Limb (tissue), 2 donors: ENCODE measurements around the gene SLC9A5.
A peak's percentile ranks its signal among the peaks of the same experiment; 100 is the strongest.

Source experiments
- DNase-seq, 2 donors: peaks; one replicate each; pipeline ENCODE4 v3.0.0-alpha.2; 2016; ENCODE audit errors: extremely low spot score in 2 of 2

SLC9A5 gene

DNA sequence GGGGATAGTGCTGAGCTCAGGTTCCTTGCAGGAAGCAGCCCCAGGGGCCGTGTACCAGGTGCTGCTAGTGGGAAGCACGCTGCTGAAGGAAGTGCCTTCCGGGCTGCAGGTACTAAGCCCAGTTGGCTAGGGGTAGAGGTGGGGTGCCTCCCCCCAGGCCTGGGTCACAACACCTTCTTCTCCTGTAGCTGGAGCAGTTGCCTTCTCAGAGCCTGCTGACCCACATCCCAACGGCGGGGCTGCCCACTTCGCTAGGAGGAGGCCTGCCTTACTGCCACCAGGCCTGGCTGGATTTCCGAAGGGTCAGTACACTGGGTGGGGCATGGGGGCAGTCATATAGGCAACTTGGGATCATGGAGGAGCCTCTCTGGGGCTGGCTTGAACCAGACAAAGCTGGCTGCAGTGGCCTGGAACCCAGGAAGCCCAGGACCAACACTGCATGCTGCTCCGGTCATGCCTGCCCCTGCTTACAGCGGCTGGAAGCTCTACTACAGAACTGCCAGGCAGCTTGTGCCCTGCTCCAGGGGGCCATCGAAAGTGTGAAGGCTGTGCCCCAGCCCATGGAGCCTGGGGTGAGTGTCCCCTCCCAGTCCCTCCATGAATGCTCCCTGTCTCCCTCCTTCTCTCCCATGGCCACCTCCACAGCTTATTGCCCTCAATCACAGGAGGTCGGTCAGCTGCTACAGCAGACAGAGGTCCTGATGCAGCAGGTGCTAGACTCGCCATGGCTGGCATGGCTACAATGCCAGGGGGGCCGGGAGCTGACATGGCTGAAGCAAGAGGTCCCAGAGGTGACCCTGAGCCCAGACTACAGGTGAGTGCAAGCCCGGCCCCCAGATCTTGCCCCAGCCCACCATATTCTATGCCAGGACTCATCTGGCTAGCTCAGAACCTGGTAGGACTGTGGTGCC is 33.0 kb downstream of the SLC9A5 start:
- no peak for DNase-seq

DNA sequence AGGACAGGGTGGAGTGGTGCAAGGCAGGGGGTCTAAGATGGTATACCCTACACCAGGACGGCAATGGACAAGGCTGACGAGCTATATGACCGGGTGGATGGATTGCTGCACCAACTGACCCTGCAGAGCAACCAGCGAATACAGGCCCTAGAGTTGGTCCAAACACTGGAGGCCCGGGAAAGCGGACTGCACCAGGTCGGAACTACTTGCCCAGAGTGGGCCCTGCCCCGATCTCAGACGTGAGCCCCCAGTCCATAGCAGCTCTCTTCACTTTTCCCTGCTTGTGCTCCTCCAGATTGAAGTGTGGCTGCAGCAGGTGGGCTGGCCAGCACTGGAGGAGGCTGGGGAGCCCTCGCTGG is 33.6 kb downstream of the SLC9A5 start:
- no peak for DNase-seq

DNA sequence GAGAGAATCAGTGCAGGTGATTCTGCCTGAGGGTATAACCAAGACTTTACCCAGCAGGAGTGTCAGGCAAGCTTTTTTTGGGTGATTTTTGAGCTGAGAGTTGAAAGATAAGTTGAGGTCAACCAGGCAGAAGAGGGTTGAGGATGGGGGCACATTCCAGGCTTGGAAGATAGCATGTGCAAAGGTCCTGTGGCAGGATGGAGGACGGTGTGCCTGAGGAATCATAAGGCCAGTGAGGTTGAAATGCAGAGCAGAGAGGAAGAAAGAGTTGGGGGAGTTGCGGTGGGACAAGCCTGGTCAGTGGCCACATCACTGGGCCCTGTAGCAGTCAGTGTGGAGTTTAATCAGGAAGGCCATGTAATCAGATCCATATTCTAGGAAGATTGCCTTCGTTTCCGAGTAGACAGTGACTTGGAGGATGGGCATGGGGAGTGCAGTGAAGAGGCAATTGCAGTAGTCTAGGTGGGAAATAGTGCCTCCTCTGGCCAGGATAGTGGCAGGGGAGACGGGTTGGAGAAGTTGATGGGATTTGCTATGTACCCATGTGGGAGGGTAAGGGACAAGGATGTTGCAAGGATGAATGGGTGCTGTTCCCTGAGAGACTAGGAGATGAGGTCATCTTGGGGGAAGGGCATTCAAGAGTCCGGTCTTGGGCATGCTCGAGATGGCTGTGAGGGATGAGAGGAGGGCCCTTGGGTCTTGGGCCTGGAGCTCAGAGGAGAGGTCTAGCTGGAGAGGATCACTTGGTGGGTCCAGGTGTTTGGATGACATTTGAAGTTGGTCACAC is 34.5 kb downstream of the SLC9A5 start:
- no peak for DNase-seq

DNA sequence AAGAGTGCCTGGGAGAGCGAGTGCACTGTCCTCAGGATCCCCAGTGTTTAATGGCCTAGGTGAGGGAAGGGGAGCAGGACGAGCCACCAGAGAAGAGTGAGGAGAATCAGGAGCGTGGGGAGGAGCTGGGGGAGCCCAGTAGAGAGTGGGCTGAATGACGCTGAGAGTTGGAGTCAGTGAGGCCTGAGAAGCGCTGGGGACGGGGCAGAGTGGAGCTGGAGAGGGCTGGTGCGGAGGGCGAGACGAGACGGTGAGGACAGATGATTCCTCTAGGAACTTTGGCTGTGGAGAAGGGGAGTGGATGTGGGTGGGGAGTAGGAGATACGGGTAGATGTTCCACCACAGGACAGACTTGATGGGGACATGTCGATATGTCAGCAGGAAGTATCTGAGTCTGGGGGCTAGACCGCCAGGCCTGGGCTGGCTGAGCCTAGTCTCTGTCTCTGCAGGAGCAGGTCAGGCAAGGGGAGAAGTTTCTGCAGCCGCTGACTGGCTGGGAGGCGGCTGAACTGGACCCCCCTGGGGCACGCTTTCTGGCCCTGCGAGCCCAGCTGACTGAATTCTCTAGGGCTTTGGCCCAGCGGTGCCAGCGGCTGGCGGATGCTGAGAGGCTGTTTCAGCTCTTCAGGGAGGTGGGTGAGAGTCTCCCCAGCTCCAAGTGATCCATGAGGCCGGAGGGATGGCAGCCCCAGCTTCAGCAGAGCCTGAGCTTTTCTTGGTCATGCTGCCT is 35.2 kb downstream of the SLC9A5 start:
- no peak for DNase-seq

DNA sequence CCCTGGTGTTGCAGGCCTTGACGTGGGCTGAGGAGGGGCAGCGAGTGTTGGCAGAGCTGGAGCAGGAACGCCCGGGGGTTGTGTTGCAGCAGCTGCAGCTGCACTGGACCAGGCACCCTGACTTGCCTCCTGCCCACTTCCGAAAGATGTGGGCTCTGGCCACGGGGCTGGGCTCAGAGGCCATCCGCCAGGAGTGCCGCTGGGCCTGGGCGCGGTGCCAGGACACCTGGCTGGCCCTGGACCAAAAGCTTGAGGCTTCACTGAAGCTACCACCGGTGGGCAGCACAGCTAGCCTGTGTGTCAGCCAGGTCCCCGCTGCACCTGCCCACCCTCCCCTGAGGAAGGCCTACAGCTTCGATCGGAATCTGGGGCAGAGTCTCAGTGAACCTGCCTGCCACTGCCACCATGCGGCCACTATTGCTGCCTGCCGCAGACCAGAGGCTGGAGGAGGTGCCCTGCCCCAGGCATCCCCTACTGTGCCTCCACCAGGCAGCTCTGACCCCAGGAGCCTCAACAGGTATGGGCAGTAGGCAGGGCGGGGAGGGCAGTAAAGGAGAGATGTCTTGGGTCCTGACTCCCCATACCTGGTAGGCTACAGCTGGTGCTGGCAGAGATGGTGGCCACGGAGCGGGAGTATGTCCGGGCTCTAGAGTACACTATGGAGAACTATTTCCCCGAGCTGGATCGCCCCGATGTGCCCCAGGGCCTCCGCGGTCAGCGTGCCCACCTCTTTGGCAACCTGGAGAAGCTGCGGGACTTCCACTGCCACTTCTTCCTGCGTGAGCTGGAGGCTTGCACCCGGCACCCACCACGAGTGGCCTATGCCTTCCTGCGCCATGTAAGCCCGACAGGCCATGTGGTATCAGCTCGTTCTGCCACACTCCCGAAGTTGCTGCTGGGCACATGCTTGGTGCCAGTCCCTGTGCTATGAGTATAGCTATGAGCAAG is 36.2 kb downstream of the SLC9A5 start:
- DNase-seq: peak in 1 of 2 donors; percentile 48

DNA sequence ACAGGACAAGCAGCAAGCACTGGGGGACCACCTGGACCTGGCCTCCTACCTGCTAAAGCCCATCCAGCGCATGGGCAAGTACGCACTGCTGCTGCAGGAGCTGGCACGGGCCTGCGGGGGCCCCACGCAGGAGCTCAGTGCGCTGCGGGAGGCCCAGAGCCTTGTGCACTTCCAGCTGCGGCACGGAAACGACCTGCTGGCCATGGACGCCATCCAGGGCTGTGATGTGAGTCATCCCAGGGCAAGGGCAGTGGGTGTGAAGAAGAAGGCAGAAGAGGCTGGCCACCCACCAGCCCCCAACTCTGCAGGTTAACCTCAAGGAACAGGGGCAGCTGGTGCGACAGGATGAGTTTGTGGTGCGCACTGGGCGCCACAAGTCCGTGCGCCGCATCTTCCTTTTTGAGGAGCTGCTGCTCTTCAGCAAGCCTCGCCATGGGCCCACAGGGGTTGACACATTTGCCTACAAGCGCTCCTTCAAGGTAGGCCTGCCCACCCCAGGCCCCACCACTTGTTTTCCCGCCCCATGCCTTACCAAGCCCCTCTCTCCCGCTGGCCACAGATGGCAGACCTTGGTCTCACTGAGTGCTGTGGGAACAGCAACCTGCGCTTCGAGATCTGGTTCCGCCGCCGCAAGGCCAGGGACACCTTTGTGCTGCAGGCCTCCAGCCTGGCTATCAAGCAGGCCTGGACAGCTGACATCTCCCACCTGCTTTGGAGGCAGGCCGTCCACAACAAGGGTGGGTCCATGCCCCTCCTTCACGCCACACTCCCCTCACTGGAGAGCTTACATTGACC is 37.9 kb downstream of the SLC9A5 start:
- no peak for DNase-seq

DNA sequence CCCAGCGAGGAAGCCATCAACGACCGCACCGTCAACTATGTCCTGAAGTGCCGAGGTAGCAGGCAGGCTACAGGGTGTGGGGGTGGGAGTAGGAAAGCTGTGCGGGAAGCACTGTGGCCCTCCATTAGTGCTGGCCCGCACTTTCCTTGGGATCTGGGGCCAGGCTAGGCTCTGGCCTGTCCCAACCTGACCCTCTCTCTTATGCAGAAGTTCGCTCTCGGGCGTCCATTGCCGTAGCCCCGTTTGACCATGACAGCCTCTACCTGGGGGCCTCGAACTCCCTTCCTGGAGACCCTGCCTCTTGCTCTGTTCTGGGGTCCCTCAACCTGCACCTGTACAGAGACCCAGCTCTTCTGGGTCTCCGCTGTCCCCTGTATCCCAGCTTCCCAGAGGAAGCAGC is 39.2 kb downstream of the SLC9A5 start:
- DNase-seq: no peak

DNA sequence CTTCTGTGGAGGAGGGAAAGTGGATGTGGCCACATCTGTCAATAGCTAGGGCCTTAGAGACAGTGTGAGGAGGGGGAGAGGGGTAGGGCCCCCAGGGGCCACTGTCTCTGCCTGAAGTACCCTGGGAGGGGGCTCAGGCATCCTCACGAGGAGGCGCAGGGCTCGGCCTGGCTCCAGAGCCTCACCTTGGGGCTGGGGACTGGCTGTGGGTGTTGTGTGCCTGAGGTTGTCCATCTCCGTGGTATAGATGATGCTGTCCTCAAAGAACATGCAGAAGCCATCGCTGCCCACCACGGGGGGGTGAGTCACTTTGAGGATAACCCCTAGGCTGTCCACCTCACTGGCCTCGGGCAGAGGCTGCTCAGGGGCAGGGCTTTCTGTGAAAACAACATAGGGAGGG is 42.7 kb downstream of the SLC9A5 start:
- no peak for DNase-seq

DNA sequence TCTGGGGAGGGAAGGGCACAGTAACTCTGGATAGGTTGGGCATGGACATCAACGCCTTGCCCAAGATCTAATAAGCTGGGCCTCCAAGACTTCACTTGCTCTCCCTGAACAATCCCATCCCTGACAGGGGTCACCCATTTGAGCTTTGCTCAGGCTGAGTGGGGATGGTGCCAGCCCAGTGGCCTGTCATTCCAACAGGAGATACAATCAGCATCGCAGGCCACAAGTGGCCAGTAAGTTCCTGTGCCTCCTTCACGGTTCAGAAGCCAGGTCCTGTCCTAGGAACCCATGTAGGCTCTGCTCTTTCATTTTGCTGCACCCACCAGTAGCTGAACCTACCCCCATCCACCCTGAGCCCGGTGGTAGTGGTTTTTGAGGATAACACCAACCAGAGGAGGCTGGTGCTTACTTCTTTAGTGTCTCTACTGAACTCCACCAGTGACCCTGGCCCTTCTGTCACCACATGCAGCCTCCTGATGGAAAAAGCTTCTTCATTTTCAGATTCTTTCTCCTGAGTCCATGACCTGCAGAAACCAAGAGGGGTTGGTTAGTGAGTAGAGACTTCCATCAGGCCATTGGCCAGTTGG is 45.5 kb downstream of the SLC9A5 start:
- DNase-seq: no peak

DNA sequence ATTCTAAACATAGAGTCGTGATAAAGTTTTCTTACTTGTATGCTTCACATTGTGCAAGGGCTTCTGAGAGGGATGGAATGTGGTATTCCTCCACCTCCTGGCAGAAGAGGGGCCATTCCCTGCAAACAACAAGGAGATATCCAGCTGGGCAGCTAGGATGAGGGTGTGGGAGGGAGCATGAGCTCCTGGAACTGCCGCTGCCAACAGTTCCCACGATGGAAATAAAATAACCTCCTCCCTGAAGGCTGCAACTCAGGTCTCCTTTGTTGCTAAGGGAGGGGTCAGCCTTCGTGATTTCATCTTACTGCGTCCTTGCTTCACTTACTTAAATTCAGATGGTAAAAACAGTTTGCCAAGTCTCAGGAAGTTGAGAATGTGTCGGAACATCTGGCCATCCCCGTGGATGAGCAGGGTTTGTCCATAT is 46.2 kb downstream of the SLC9A5 start:
- no peak for DNase-seq

DNA sequence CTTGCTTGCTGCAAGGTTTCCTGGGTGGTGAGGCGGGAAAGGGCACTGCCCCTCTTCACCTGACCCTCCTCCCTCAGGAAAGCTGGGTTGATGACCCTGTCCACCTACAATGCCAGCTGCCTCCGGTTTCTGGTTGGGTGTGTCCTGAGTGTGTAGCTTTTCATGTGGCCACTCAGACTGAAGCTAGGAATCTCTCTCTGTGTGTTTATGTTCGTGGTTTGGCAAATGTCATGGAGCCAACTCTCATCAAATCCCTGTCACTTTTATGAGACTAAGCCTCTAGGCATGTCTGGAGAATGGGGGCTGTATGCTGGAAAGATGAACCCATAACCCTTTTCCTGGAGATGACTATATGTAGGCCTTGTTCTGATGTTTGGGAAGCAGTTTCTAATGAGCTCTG is 47.6 kb downstream of the SLC9A5 start:
- DNase-seq: no peak

DNA sequence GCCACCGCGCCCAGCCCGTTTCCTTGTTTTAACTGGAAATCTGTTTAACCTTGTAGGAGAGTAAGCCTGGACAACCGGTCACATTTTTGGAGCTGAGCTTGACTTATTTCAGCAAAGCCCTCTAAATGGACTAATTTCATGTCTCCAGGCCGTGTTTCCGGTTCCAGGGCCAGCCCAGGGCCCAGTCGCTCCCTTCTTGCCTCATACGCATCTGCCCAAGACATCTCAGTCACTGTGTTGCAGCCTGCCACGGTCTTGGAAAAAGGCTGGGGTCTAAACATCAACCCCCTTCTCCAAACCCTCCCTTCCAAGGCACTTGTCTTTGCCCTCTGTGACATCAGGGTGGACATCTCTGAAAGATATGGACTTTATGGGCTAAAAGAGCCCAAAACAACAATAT is 49.5 kb downstream of the SLC9A5 start:
- DNase-seq: no peak

DNA sequence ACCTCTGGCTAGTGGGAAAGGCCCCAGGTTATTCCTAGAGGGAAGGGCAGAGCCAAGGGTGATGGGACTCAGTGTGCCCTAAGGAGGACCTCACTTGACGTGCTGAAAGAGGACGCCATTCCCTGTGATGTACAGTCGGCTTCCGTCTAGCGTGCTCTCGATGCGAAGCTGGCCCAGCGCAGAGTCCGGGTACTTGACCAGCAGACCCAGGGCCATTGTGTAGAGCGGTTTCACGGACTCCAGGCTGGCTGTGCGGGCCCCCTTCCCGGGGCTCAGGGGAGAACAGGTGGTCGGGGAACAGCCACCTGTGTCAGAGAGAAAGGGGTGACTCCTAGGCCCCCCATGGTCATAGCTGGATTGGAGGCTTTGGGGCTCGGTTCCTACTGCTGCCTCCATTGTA is 50.5 kb downstream of the SLC9A5 start:
- DNase-seq: no peak

DNA sequence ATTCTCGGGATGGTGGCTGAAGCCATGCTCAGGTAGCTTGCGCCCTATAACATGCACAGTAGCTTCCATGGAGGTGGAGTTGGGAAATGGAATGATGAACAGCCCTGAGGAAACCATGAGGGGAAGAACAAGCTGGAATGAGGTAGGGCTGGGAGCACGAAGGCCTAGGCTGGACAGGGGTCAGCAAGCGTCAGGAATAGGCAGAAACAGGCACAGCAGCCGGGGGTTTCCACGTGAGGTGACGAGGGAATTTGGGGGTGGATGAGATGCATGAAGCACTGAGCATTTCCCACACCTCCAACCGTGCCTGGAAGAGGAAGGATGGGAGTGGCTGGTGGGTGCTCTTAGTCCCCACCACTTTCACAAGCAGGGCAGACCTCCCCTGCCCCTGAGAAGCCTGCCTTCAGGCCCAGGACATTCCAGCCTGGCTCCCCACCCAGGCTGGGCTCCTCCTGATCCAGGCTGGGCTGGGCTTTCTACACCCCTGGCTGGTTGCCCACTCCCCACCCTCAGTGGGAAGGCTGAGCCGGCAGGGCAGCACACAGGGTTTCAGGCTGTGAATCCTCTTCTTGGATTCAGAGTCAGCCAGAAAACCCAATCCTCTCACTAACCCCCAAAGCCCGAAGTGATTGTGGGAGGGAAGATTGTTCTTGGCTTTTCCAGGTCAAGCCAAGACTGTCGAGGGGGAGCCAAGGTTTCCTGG is 52.5 kb downstream of the SLC9A5 start:
- peak; percentile 50 to 64 for DNase-seq

DNA sequence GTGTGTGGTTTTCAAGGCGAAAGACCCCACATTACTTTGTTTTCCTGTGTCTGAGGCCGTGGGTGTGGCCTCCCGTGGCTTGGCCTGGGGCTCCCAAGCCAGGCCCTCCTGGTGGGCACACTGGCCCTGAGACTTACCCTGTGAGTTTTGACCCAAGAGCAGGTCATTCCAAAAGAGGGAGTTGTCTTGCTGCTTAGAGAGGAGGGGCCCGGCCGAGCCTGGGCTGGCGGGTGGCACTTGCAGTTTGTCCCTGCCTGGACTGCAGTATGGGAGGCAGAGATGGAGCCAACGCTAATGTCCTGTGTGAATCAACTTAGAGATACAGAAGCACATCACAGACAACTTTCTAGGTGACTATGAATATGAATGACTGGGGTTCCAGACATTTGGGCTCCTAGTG is 53.3 kb downstream of the SLC9A5 start:
- DNase-seq: no peak

DNA sequence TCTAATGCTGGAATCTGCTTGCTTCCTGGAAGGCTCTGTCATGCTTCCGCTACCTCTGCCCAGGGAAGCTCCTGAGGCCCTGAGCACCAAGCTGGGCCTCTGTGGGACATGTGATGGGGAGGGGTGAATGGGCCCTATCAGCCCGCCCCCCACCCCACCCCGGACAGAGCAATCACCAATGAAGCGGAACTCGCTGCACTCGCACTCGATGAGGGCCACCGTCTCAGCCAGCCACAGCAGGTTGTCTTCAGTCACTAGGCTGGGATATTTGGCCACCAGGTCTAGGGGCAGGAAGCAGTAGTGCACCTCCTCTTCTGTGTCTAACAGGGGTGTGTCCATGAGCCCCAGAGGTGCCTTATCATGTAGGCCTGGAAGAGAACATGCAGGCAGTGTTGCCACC is 54.2 kb downstream of the SLC9A5 start:
- DNase-seq: no peak

DNA sequence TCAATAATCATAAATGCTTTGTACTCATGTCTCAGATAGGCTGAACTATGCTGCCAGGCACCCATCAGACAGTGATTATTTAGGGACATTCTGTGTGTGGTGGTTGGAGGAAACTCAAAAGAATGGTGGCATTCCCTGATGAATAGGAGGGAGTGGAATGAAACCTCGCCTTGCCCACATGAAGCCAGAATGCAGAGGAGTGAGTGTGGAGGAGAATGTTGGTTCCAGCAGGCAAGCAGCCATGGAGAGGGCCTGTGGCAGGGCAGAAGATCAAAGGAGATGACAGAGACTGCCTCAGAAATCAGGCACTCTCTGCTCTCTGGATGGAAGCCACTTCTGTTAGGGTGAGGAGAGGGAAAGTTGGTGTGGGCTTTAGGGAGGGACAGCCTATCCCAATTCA is 55.2 kb downstream of the SLC9A5 start:
- DNase-seq: no peak

DNA sequence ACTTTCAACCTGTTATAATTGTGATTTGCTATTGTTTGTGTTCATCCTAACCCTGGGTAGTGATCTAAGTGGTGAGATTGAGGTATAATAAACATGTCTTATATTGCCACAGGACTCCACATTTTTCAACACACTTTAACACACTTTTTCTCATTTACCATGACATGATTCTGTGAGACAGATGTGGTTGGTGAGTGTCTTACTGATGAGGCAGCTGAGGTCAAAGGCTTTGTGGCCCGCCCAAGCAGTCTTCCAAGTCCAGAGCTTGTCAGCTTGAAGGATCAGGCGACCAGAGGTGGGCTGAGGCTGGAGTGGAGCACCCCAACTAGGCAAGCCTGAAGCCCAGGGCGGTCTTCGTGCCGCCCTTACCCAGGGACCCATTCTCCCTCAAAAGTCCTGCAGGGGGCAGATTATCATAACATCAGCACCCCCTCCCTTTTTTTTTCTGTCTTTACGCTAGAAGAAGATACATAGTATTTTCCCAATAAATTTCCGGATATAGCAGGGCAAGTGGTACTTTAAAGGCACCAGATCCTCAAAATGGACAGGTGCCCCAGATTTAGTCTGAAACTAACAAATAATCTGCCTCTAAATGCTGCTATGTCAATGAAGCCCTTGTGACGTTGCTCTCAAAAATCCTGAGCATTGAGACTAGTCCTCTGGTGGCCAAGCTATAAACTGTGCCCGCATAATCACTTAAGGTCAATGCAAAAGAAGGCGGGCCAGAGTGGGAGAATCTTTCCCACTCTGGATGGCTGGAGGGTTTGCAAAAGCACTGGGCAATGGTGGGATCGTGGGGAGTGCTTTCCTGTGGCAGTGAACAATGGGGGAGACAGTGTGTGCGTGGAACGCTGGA is 56.7 kb downstream of the SLC9A5 start:
- DNase-seq: no peak
